Uterus (tissue), 4 donors: Measurements from ENCODE around the gene TMEM52B. TPM values are rescaled to one million over a fixed set of nuclear protein-coding genes. Genes with fewer than 3 reads are reported as not detected.

Source experiments
- DNase-seq, 2 donors: peaks; one replicate each; pipeline ENCODE4 v3.0.0-alpha.2; 2019 to 2020
- H3K27ac ChIP-seq, 2 donors: fragments of 200-600 bp; sonication (generic); 1 replicate in 1 of 2; 2 replicates in 1 of 2; pipeline ENCODE4 v1.5.1; 2016 to 2018
- H3K27me3 ChIP-seq, 2 donors: fragments of 200-600 bp; sonication (generic); one replicate each; pipeline ENCODE4 v1.5.1; 2018 to 2019; ENCODE audit warnings: control low read depth in 1 of 2
- H3K36me3 ChIP-seq, 2 donors: fragments of 200-600 bp; sonication (generic); one replicate each; pipeline ENCODE4 v1.5.1; 2019; ENCODE audit warnings: control low read depth in 1 of 2
- H3K4me1 ChIP-seq, 2 donors: fragments of 200-600 bp; sonication (generic); one replicate each; pipeline ENCODE4 v1.5.1; 2018 to 2019; ENCODE audit warnings: control low read depth in 1 of 2
- H3K4me3 ChIP-seq, 2 donors: fragments of 200-600 bp; sonication (generic); 1 replicate in 1 of 2; 2 replicates in 1 of 2; pipeline ENCODE4 v1.5.1; 2018 to 2019; ENCODE audit warnings: mild to moderate bottlenecking in 1 of 2
- H3K9me3 ChIP-seq, 2 donors: fragments of 200-600 bp; sonication (generic); one replicate each; pipeline ENCODE4 v1.5.1; 2019; ENCODE audit warnings: control low read depth in 1 of 2
- POLR2A ChIP-seq, 2 donors: fragments of 450-650 bp; IDR thresholded peaks; one replicate each; pipeline ENCODE4 v1.6.1; 2016; ENCODE audit warnings: antibody characterized with exemption in 2 of 2, mild to moderate bottlenecking in 1 of 2, moderate library complexity in 1 of 2
- intact Hi-C: fragments of 100-400 bp; cut with DNase I; formaldehyde crosslinking; loops from one replicate; pipeline ENCODE4 v1.15.1; 2023; ENCODE audit warnings: low total_unique reads
- total RNA-seq, 4 donors: library from RNA; depleted of rRNA in 3 of 4; stranded (reverse); fragments of >200 nt in 3 of 4; gene quantifications; one replicate each; pipeline versions ENCODE4 v1.1.0 to v1.2.4, GENCODE V29; 2014 to 2023
- TF ChIP-seq, protein P1 (sequence below), 4 experiments: fragments of 200-600 bp in 2 of 4; fragments of 450-650 bp in 2 of 4; sonication (generic) in 2 of 4; IDR thresholded peaks; one replicate each; pipeline ENCODE4 v1.5.1; 2016 to 2019; ENCODE audit warnings: antibody characterized with exemption in 4 of 4, mild to moderate bottlenecking in 2 of 4, moderate library complexity in 1 of 4
- donor health status: DM: yes; HTN: yes; CAD: no.

TMEM52B gene
- total RNA-seq, 4 donors from 2014 or later = not detected

DNA sequence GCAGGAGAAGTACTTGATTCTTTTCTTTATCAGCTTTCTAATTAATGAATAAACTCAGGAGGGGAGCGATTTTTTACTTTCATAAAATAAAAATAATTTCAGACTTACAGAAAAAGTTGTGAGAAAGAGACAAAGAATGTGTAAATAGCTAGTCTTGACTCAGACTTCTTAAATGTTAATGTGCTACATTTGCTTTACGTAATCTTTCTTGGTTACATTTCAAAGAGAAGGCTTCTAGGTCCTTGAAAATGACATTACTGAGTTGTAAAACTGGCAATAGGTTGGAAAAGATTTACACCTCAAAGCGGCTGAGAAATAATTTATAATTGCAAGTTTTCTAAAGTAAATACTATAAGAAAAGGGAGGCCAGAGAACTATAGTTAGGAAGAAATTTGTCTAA, 62.5 kb downstream of the TMEM52B start:
- DNase-seq = no peak

More for the DNA sequence above, 62.5 kb downstream of the TMEM52B start:
- Histone ChIP-seq H3K4me1 (no peaks in the 10 kb centered on the region), H3K4me3 (no peak overlapping the region), H3K36me3 (no peaks in the 10 kb centered on the region), H3K27me3 (no peaks in the 10 kb centered on the region), H3K27ac (no peak overlapping the region), H3K9me3 (no peaks in the 10 kb centered on the region)
- TF ChIP-seq, protein P1, sequence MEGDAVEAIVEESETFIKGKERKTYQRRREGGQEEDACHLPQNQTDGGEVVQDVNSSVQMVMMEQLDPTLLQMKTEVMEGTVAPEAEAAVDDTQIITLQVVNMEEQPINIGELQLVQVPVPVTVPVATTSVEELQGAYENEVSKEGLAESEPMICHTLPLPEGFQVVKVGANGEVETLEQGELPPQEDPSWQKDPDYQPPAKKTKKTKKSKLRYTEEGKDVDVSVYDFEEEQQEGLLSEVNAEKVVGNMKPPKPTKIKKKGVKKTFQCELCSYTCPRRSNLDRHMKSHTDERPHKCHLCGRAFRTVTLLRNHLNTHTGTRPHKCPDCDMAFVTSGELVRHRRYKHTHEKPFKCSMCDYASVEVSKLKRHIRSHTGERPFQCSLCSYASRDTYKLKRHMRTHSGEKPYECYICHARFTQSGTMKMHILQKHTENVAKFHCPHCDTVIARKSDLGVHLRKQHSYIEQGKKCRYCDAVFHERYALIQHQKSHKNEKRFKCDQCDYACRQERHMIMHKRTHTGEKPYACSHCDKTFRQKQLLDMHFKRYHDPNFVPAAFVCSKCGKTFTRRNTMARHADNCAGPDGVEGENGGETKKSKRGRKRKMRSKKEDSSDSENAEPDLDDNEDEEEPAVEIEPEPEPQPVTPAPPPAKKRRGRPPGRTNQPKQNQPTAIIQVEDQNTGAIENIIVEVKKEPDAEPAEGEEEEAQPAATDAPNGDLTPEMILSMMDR (IDR thresholded peaks at IDR 0.05) = no peak
- TF ChIP-seq POLR2A (IDR thresholded peaks at IDR 0.05) = no peak
- intact Hi-C loops = no loop called here

Other genes with a start within 250 kb of the TMEM52B start
- gene CLEC2A, start 246.7 kb upstream of the TMEM52B start, total RNA-seq = not detected
- 1 to 10 TPM in 1 of 4 donors, under 1 TPM in 1, not detected in 2; 0.41 to 1.6 TPM for gene CLEC12A, start 207.6 kb upstream of the TMEM52B start, total RNA-seq
- under 1 TPM in 1 of 4 donors, not detected in 3; 0.35 TPM for gene CLEC1B, start 179.9 kb upstream of the TMEM52B start, total RNA-seq
- not detected for gene CLEC12B, start 168.4 kb upstream of the TMEM52B start, total RNA-seq
- under 1 TPM in 1 of 4 donors, not detected in 3; 0.90 TPM for gene CLEC9A, start 148.3 kb upstream of the TMEM52B start, total RNA-seq
- 10 to 100 TPM in 2 of 4 donors, 1 to 10 TPM in 2; 2.6 to 22.6 (median 13.8) TPM for gene CLEC1A, start 80.0 kb upstream of the TMEM52B start, total RNA-seq
- 10 to 100 TPM in 1 of 4 donors, 1 to 10 TPM in 3; 2.8 to 14.4 (median 4.7) TPM for gene CLEC7A, start 48.8 kb upstream of the TMEM52B start, total RNA-seq
- gene OLR1, start 6.9 kb upstream of the TMEM52B start, total RNA-seq = under 1 TPM in 1 of 4 donors, not detected in 3; 0.41 TPM
- 100 to 1,000 TPM in 1 of 4 donors, 10 to 100 TPM in 3; 42.9 to 216 (median 62.7) TPM for gene GABARAPL1, start 33.8 kb downstream of the TMEM52B start, total RNA-seq
- 1 to 10 TPM in 2 of 4 donors, under 1 TPM in 2; under 0.01 to 4.1 (median 2.1) TPM for gene KLRD1, start 128.8 kb downstream of the TMEM52B start, total RNA-seq
- gene KLRK1, start 211.0 kb downstream of the TMEM52B start, total RNA-seq = 1 to 10 TPM in 1 of 4 donors, under 1 TPM in 2, not detected in 1; 0.76 to 2.9 (median 0.76) TPM
- gene KLRC4, start 230.7 kb downstream of the TMEM52B start, total RNA-seq = 1 to 10 TPM in 1 of 4 donors, under 1 TPM in 1, not detected in 2; 0.85 to 1.8 TPM
- gene KLRC3, start 241.6 kb downstream of the TMEM52B start, total RNA-seq = 1 to 10 TPM in 1 of 4 donors, not detected in 3; 1.8 TPM